Stimulated activated naive CD8-positive, alpha-beta T cell treated with anti-CD3 and anti-CD28 coated beads, Interleukin-15, Interleukin-2, amounts not matched to agents 100 ng/mL and 50 ng/mL, for 24 hours (primary cell): ENCODE results near the gene SPTBN1.

Experiments used
- H3K27ac Mint-ChIP-seq: one replicate; pipeline ENCODE4 v1.8.0; 2021; ENCODE audit warnings: mild to moderate bottlenecking, mixed read lengths
- H3K27me3 Mint-ChIP-seq: one replicate; pipeline ENCODE4 v1.8.0; 2021; ENCODE audit warnings: mixed read lengths
- H3K36me3 Mint-ChIP-seq: one replicate; pipeline ENCODE4 v1.8.0; 2021; ENCODE audit warnings: low read depth, mixed read lengths
- H3K4me1 Mint-ChIP-seq: one replicate; pipeline ENCODE4 v1.8.0; 2021; ENCODE audit warnings: low read depth, mixed read lengths
- H3K4me3 Mint-ChIP-seq: one replicate; pipeline ENCODE4 v1.8.0; 2021; ENCODE audit warnings: mild to moderate bottlenecking, mixed read lengths
- H3K9me3 Mint-ChIP-seq: one replicate; pipeline ENCODE4 v1.8.0; 2021; ENCODE audit warnings: mixed read lengths

Gene SPTBN1

DNA sequence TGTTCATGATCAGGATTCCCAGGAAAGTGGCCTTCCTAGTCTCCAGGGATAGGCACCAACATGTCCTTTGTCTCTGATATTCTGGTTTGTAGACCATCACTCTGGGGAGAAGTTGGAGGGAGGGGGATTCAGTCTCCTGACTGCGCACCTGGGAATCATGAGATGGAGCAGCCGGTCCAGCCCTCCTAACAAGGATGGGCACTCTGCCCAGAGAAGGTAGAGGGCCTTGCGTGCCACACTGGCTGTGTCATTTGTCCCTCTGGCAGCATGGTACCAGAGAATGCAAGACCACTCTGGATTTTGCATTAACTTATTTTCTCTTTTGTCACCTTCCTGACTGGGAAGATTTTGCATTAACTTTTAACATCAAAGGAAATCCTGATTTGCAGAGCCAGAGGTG lies 192.1 kb downstream of the SPTBN1 start:
- Mint-ChIP-seq H3K36me3 (peaks cover 85% of the 10 kb centered on the region), H3K27ac (no peak overlapping the region), H3K4me3 (no peak overlapping the region), H3K27me3 (no peaks in the 10 kb centered on the region), H3K4me1 (peaks cover 4% of the 10 kb centered on the region), H3K9me3 (no peaks in the 10 kb centered on the region)

DNA sequence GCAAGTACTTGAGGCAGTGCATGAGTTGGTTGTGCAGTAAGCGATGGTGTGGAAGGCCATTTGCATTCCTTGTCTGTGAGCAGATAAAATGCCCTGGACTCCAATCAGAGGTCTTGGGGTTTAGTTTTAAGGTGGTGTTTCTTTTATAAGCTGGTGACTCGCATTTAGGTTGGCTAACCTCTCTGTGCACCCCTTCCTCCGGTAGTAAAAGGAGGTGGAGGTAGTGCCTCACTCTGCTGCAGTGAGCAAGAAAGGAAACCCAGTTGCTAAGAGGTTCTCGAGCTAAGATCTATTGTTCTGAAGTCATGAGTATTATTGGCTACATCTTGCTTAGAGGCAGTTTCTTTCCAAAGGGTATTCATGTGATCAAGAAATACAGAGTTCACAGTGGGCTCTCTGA lies 193.1 kb downstream of the SPTBN1 start:
- H3K4me1 Mint-ChIP-seq = peaks cover 4% of the 10 kb centered on the region
- no peaks in the 10 kb centered on the region for H3K27me3 Mint-ChIP-seq
- no peak overlapping the region for H3K4me3 Mint-ChIP-seq
- peak overlapping the region; percentile 9 for H3K27ac Mint-ChIP-seq
- H3K36me3 Mint-ChIP-seq = peaks cover 78% of the 10 kb centered on the region
- no peaks in the 10 kb centered on the region for H3K9me3 Mint-ChIP-seq

DNA sequence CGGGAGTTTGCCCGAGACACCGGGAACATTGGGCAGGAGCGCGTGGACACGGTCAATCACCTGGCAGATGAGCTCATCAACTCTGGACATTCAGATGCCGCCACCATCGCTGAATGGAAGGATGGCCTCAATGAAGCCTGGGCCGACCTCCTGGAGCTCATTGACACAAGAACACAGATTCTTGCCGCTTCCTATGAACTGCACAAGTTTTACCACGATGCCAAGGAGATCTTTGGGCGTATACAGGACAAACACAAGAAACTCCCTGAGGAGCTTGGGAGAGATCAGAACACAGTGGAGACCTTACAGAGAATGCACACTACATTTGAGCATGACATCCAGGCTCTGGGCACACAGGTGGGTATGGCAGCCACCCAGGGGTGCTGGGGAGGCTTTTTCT lies 193.5 kb downstream of the SPTBN1 start:
- Mint-ChIP-seq H3K27ac (no peak overlapping the region), H3K9me3 (no peaks in the 10 kb centered on the region), H3K4me3 (no peak overlapping the region), H3K36me3 (peaks cover 74% of the 10 kb centered on the region), H3K4me1 (peaks cover 4% of the 10 kb centered on the region), H3K27me3 (no peaks in the 10 kb centered on the region)

DNA sequence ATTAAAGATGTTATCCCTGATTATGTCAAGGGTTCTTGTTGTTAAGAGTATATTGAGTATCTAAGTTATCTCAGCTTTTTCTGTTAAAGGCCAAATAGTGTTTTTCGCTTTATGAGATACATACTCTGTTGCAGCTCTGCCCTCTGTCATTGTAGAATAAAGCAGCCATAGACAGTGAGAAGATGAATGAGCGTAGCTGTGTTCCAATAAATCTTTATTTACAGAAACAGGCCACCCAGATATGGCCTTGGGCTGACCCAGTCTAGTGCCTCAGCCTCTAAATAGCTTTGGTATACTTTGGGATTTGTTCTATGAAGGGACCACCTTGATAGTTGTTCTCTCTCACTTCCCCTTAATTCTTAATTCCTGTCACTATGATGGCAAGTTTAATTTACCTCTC lies 194.5 kb downstream of the SPTBN1 start:
- no peaks in the 10 kb centered on the region for H3K27me3 Mint-ChIP-seq

DNA sequence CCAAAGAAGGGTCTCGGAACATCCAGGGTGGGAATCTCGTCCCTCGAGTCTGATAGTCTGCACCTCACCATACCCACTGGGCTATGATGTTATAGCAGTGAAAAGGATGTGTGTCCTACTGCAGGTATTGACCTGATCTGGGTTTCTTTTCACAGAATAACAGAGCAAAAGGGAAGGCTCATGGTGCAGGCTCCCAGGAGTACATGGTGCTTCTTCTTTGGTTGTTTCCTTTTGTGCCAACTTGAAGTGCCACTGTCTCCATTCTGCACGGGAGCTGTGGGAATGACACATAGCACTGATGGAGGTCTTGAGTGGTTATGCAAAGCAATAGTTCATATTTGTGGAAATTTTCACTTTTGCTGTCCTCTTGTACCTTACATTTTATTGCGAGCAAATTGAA lies 195.2 kb downstream of the SPTBN1 start:
- H3K36me3 Mint-ChIP-seq = peaks cover 75% of the 10 kb centered on the region

More for the DNA sequence above, 194.5 kb downstream of the SPTBN1 start:
- H3K4me1 Mint-ChIP-seq = peaks cover 4% of the 10 kb centered on the region
- H3K9me3 Mint-ChIP-seq = no peaks in the 10 kb centered on the region
- H3K36me3 Mint-ChIP-seq = peaks cover 75% of the 10 kb centered on the region
- no peak overlapping the region for H3K4me3 Mint-ChIP-seq
- no peak overlapping the region for H3K27ac Mint-ChIP-seq

DNA sequence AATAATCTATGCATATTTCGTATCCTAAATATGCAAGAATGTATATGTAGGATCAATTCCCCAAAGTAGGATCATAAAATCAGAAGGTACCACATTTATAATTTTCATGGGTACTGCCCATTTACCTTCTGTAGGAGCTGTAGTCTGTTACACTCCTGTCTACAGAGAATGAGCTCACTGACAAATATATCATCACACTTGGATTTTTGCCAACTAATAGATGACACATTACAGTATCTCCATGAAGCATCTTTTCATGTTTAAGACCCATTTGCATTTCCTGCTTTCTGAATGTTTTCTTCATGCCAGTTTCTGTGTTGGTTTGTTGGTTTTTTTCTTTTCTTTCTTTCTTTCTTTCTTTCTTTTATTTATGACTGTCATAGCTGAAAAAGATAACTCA lies 196.4 kb downstream of the SPTBN1 start:
- Mint-ChIP-seq H3K4me1 (peaks cover 4% of the 10 kb centered on the region), H3K27me3 (no peaks in the 10 kb centered on the region), H3K27ac (no peak overlapping the region), H3K4me3 (no peak overlapping the region), H3K9me3 (no peaks in the 10 kb centered on the region), H3K36me3 (peaks cover 64% of the 10 kb centered on the region)

More for the DNA sequence above, 195.2 kb downstream of the SPTBN1 start:
- Mint-ChIP-seq H3K27me3 (no peaks in the 10 kb centered on the region), H3K9me3 (no peaks in the 10 kb centered on the region), H3K27ac (no peak overlapping the region), H3K4me1 (peaks cover 4% of the 10 kb centered on the region), H3K4me3 (no peak overlapping the region)

DNA sequence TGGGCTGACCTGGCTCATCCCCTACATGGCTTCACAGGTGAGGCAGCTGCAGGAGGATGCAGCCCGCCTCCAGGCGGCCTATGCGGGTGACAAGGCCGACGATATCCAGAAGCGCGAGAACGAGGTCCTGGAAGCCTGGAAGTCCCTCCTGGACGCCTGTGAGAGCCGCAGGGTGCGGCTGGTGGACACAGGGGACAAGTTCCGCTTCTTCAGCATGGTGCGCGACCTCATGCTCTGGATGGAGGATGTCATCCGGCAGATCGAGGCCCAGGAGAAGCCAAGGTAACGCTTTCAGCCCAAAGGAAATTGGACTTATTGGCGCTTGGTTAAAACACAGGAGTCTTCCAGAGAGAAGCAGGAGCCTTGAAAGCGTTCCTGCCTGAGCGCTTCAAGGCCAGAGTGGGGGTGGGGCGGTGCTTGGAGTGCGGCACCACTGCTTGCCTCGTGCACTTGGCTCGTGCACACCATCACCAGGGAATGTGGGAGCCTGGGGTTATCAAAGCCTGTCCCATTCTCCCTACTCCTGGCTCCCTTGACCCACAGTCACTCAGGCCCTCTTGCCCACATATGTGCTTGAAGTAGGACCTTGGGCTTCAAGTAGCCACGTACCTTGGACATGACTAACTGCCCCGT lies 197.6 kb downstream of the SPTBN1 start:
- H3K4me3 Mint-ChIP-seq = no peak overlapping the region
- H3K36me3 Mint-ChIP-seq = peaks cover 61% of the 10 kb centered on the region
- H3K27ac Mint-ChIP-seq = no peak overlapping the region
- H3K9me3 Mint-ChIP-seq = no peaks in the 10 kb centered on the region
- no peaks in the 10 kb centered on the region for H3K27me3 Mint-ChIP-seq
- peaks cover 15% of the 10 kb centered on the region for H3K4me1 Mint-ChIP-seq

DNA sequence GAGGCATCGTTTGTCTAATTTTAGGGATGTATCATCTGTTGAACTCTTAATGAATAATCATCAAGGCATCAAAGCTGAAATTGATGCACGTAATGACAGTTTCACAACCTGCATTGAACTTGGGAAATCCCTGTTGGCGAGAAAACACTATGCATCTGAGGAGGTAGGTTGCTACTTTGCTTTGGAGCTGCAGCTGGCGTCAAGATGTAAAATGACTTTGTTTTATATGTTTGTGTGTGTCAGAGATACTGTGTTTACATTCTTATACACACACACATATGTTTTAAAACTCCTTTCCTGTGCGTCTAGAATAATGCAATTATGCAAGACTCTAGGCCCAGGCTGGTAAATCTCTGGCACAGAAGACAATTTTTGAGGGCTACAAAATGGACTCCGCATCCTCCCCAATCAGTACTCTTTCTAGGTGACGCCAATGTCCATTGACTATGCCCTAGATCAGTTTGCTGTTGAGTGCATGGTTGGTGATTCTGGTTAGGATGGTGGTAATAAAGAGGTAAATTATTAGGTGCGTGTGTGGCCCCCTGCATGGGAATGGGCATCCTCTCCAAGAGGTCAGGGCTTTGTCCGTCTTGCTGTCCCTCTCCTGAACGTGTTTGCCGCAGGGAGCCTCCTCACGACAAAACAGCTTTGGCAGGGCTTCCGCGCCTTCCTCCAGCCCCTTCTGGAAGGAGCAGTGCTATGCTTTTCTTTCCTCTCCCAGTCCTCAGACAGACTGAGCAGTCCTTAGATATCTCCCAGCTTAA lies 199.1 kb downstream of the SPTBN1 start:
- Mint-ChIP-seq H3K9me3 (no peaks in the 10 kb centered on the region), H3K4me3 (no peak overlapping the region), H3K27ac (no peak overlapping the region), H3K4me1 (peaks cover 16% of the 10 kb centered on the region), H3K27me3 (no peaks in the 10 kb centered on the region), H3K36me3 (peaks cover 56% of the 10 kb centered on the region)

DNA sequence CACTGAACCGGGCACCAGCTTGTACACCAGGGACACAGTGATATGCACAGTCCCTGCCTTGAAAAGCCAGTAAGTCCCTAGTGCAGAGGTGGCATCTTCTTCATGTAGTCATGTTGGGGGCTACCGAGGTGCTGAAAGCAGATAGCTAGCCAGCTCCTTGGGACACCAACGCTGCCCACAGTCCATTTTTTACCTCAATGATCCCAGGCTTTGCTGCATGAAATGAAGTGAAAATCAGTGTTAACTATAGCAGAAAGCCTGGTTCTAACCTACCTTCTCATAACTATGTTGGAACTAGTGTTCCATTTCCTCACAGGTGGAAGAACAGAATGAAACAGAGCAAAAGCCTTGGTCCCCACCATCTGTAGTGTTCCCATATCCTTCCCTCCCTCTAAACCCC lies 200.7 kb downstream of the SPTBN1 start:
- peaks cover 59% of the 10 kb centered on the region for H3K36me3 Mint-ChIP-seq

DNA sequence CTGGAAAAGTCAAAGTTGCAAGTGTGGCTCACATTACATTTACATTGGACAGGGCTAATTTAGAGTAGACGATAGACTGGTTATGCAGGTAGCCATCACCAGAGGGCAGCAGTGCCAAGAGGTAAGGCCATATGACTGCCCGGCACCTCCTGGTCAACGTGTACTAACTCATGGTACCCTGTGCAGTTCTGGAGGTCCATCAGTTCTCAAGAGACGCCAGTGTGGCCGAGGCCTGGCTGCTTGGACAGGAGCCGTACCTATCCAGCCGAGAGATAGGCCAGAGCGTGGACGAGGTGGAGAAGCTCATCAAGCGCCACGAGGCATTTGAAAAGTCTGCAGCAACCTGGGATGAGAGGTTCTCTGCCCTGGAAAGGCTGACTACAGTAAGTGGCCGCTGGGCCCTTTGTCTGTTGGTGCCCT lies 201.5 kb downstream of the SPTBN1 start:
- Mint-ChIP-seq H3K27ac (no peak overlapping the region), H3K9me3 (no peaks in the 10 kb centered on the region), H3K36me3 (peaks cover 58% of the 10 kb centered on the region), H3K4me3 (no peak overlapping the region), H3K4me1 (peaks cover 13% of the 10 kb centered on the region), H3K27me3 (no peaks in the 10 kb centered on the region)

More for the DNA sequence above, 200.7 kb downstream of the SPTBN1 start:
- H3K9me3 Mint-ChIP-seq = no peaks in the 10 kb centered on the region
- no peak overlapping the region for H3K4me3 Mint-ChIP-seq
- H3K27ac Mint-ChIP-seq = no peak overlapping the region
- peaks cover 16% of the 10 kb centered on the region for H3K4me1 Mint-ChIP-seq
- no peaks in the 10 kb centered on the region for H3K27me3 Mint-ChIP-seq

DNA sequence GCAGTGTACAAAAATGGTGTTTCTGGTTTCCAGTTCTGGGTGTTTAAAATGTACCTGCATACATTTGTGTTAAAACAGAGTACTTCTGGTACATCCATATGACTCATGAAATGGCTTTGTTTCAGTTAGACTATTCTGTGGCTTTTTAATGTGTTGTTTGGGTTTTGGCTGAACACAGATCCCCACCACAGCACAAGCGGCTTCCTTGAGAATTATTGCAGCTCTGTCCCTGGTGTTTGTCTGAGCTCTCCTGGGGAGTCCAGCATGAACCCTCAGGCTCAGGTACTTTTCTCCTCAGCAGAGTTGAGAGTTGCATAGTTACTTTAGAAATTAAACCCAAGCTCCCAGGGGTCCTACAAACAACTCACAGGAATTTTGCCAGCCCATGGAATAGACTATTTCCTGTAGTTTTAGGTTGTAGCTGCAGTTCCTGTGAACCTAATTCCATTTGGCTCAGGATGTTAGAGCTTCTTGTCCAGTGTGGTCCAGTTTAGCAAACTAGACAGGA lies 202.5 kb downstream of the SPTBN1 start:
- H3K36me3 Mint-ChIP-seq = peaks cover 55% of the 10 kb centered on the region
- no peaks in the 10 kb centered on the region for H3K9me3 Mint-ChIP-seq
- H3K27me3 Mint-ChIP-seq = no peaks in the 10 kb centered on the region
- H3K27ac Mint-ChIP-seq = no peak overlapping the region
- peaks cover 13% of the 10 kb centered on the region for H3K4me1 Mint-ChIP-seq
- H3K4me3 Mint-ChIP-seq = no peak overlapping the region

DNA sequence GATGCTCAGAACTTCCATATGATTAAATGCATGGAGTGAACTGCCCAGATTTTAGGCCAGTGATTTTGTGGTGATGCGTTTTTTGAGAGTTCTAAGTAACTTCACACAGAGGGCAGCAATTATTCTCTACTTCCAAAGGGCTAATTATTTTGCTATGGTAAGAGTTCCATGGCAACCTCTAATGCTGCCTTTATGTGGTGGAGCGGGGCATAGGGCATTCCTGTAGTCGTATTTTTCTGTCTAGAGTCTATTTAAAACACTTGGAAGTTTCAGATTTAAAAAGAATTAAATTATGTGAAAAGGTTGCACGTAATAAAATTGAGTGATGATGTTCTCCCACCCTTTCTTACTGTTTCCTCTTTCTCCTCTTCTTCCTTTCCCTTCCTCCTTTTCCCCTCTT lies 203.4 kb downstream of the SPTBN1 start:
- H3K4me1 Mint-ChIP-seq = peaks cover 13% of the 10 kb centered on the region

DNA sequence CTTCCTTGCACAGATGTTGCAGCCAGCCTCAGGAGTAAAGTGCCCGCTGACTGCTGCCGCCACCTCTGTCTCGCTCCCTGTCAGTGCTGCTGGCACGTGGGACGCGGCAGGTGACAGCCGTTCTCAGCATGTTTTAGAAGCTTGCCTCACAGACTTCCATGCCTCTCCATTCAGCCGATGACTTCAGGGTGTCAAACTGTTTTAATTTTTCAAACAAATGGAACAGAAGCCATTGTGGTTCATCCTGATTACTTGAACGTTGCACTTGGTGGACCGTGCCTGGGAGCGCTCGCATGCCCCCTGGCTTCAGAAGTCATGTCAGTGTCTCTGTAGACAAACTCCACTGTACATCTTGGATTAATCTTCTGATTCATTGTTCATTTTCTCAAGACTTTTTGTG lies 204.6 kb downstream of the SPTBN1 start:
- H3K9me3 Mint-ChIP-seq = no peaks in the 10 kb centered on the region
- peaks cover 50% of the 10 kb centered on the region for H3K36me3 Mint-ChIP-seq
- H3K4me1 Mint-ChIP-seq = peaks cover 16% of the 10 kb centered on the region
- no peak overlapping the region for H3K27ac Mint-ChIP-seq
- H3K4me3 Mint-ChIP-seq = no peak overlapping the region
- no peaks in the 10 kb centered on the region for H3K27me3 Mint-ChIP-seq

More for the DNA sequence above, 203.4 kb downstream of the SPTBN1 start:
- Mint-ChIP-seq H3K27me3 (no peaks in the 10 kb centered on the region), H3K4me3 (no peak overlapping the region), H3K9me3 (no peaks in the 10 kb centered on the region), H3K36me3 (peaks cover 55% of the 10 kb centered on the region), H3K27ac (no peak overlapping the region)

DNA sequence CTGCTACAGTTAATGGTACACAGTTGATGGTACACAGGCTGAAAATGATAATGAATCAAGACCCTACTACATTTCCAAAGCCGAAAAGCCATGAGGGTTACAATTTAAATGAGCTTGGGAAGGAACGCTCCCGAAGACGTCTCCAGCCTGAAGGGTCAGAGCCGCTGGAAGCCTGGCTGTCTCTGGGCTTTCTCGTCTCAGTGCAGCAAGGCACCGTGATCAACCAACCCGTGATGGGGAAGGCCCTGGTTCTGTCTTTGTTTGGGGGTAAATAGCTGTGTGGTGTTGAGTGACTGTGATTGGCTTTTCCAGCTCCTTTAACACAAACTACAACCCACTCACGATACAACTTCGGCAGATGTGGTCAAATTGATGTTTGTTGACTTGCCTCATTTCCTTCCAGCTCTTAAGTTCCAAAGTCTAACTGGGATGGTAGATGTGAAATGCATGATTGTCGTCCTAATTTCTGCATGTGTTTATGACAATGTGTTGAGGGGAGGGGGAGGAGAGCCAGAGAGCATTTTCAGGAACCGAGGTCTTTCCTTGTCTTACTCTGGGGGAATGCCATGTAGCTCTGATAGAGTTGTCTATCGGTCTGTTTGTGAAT lies 207.4 kb downstream of the SPTBN1 start:
- H3K36me3 Mint-ChIP-seq = peaks cover 58% of the 10 kb centered on the region
- H3K27me3 Mint-ChIP-seq = no peaks in the 10 kb centered on the region
- H3K4me1 Mint-ChIP-seq = peaks cover 16% of the 10 kb centered on the region
- no peaks in the 10 kb centered on the region for H3K9me3 Mint-ChIP-seq
- H3K27ac Mint-ChIP-seq = no peak overlapping the region
- no peak overlapping the region for H3K4me3 Mint-ChIP-seq

DNA sequence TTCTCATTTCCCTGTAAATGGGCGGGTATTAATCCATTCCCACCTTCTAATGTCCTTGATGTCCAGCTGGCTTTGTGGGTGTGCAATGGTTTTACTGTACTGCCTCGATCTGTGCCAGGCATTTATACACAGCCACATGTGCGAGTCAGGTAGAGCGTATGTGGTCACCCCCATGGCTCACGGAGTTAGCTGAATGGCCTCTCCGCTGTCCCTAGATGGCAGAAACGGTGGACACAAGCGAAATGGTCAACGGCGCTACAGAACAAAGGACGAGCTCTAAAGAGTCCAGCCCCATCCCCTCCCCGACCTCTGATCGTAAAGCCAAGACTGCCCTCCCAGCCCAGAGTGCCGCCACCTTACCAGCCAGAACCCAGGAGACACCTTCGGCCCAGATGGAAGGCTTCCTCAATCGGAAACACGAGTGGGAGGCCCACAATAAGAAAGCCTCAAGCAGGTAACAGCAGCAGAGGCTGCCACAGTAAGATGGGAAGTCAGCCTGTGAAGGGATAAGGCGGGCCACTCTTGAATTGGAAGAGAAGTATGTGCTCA lies 208.2 kb downstream of the SPTBN1 start:
- H3K4me3 Mint-ChIP-seq = no peak overlapping the region
- H3K9me3 Mint-ChIP-seq = no peaks in the 10 kb centered on the region
- peaks cover 13% of the 10 kb centered on the region for H3K4me1 Mint-ChIP-seq
- H3K36me3 Mint-ChIP-seq = peaks cover 61% of the 10 kb centered on the region
- H3K27me3 Mint-ChIP-seq = no peaks in the 10 kb centered on the region
- H3K27ac Mint-ChIP-seq = no peak overlapping the region
